HCT116 (cell line): ENCODE measurements around the gene HUNK. TPM values are rescaled to one million over a fixed set of nuclear protein-coding genes. Genes with fewer than 3 reads are reported as not detected.

Source experiments
- ATAC-seq: fragments of 200-7000 bp; cut with Tn5 transposase; 2 replicates; pipeline ENCODE4 v1.9.1; 2020; ENCODE audit warnings: mild to moderate bottlenecking, moderate library complexity
- BruUV-seq: library from RNA; stranded (reverse); fragments of 400-500 nt; replicated peaks from 2 replicates; lab custom pipeline; 2021; lab: Mats Ljungman, UMichigan
- CTCF ChIA-PET: fragments of 300-600 bp; sonication (Branson Sonifier 250); formaldehyde crosslinking; loops from one replicate; lab custom pipeline; 2021; ENCODE audit warnings: antibody characterized with exemption; lab: Charles Lee
- POLR2A ChIA-PET: fragments of 300-600, 350-600 bp; sonication (Branson Sonifier 250); formaldehyde crosslinking; loops from one replicate; lab custom pipeline; 2021; ENCODE audit warnings: antibody characterized with exemption; lab: Charles Lee
- RAD21 ChIA-PET, 2 experiments: fragments of 300-600 bp; sonication (Branson Sonifier 250); formaldehyde crosslinking; loops; one replicate each; lab custom pipeline; 2023; ENCODE audit warnings: low total read pairs in 2 of 2; ENCODE audit not compliant: uncharacterized antibody in 2 of 2, unreplicated experiment in 2 of 2, low non-redundant PET in 1 of 2; lab: Charles Lee
- DNase-seq: peaks from one replicate; pipeline ENCODE4 v3.0.0-alpha.2; 2010; ENCODE audit warnings: low read depth, low spot score
- H2AFZ ChIP-seq: fragments of 200-600 bp; shearing (Covaris generic), sonication (generic); 2 replicates; pipeline ENCODE4 v1.6.1; 2017; ENCODE audit warnings: low read depth, mixed run types, mixed read lengths, antibody characterized with exemption, low read length; ENCODE audit not compliant: poor library complexity, severe bottlenecking
- H3K27ac ChIP-seq: 2 replicates; pipeline ENCODE4 v1.5.1; 2012; ENCODE audit warnings: low read depth, low read length
- H3K27me3 ChIP-seq: fragments of 200-600 bp; sonication (generic); 2 replicates; pipeline ENCODE4 v1.6.1; 2016; ENCODE audit warnings: mixed run types, low read length, mixed read lengths; ENCODE audit not compliant: insufficient read depth
- H3K36me3 ChIP-seq, 2 experiments: fragments of 200-500 bp in 1 of 2; fragments of 200-600 bp in 1 of 2; sonication (Bioruptor generic) in 1 of 2; sonication (generic) in 1 of 2; 2 replicates each; pipeline versions ENCODE4 v1.5.1 to v1.6.1; 2014 to 2016; ENCODE audit warnings: low read length in 2 of 2, inconsistent platforms in 1 of 2, mixed read lengths in 1 of 2, mixed run types in 1 of 2; ENCODE audit not compliant: insufficient read depth in 2 of 2, control insufficient read depth in 1 of 2
- H3K4me1 ChIP-seq, 2 experiments: fragments of 200-600 bp in 1 of 2; sonication (generic) in 1 of 2; 2 replicates each; pipeline versions ENCODE4 v1.5.1 to v1.6.1; 2012 to 2017; ENCODE audit warnings: low read length in 2 of 2, inconsistent platforms in 1 of 2, mild to moderate bottlenecking in 1 of 2, mixed read lengths in 1 of 2, mixed run types in 1 of 2, moderate library complexity in 1 of 2; ENCODE audit not compliant: insufficient read depth in 2 of 2, control insufficient read depth in 1 of 2
- H3K4me2 ChIP-seq: fragments of 200-600 bp; sonication (generic); 2 replicates; pipeline ENCODE4 v1.6.1; 2017; ENCODE audit warnings: mixed run types, low read length, mixed read lengths
- H3K4me3 ChIP-seq, 2 experiments: fragments of 200-600 bp in 1 of 2; sonication (generic) in 1 of 2; replicated peaks in 1 of 2; 2 replicates each; pipeline ENCODE4 v1.5.1; 2011 to 2016; ENCODE audit warnings: low read length in 2 of 2, control low read depth in 1 of 2, low read depth in 1 of 2, mild to moderate bottlenecking in 1 of 2, mixed read lengths in 1 of 2, mixed run types in 1 of 2
- H3K79me2 ChIP-seq: fragments of 200-600 bp; sonication (generic); 2 replicates; pipeline ENCODE4 v1.6.1; 2017; ENCODE audit warnings: mild to moderate bottlenecking, mixed run types, low read length, moderate library complexity, mixed read lengths; ENCODE audit not compliant: insufficient read depth
- H3K9ac ChIP-seq: fragments of 200-600 bp; sonication (generic); 2 replicates; pipeline ENCODE4 v1.6.1; 2016; ENCODE audit warnings: low read length, mixed read lengths
- H3K9me2 ChIP-seq: fragments of 200-600 bp; sonication (generic), shearing (Covaris generic); 2 replicates; pipeline ENCODE4 v1.6.1; 2017; ENCODE audit warnings: mixed run types, mild to moderate bottlenecking, moderate library complexity; ENCODE audit not compliant: insufficient read depth
- H3K9me3 ChIP-seq, 2 experiments: fragments of 200-500 bp in 1 of 2; fragments of 200-600 bp in 1 of 2; sonication (Bioruptor generic) in 1 of 2; sonication (generic) in 1 of 2; 2 replicates each; pipeline ENCODE4 v1.6.1; 2014 to 2017; ENCODE audit warnings: low read length in 2 of 2, mixed read lengths in 2 of 2, inconsistent platforms in 1 of 2, low read depth in 1 of 2, mild to moderate bottlenecking in 1 of 2, mixed run types in 1 of 2, moderate library complexity in 1 of 2; ENCODE audit not compliant: control insufficient read depth in 1 of 2, insufficient read depth in 1 of 2
- H4K20me1 ChIP-seq: fragments of 200-600 bp; sonication (generic), shearing (Covaris generic); 2 replicates; pipeline ENCODE4 v1.6.1; 2017; ENCODE audit warnings: mixed run types, mild to moderate bottlenecking, moderate library complexity; ENCODE audit not compliant: insufficient read depth
- CEBPB ChIP-seq: IDR thresholded peaks from 2 replicates; pipeline ENCODE4 v1.6.1; 2012; ENCODE audit warnings: low read depth
- EGR1 ChIP-seq: IDR thresholded peaks from 2 replicates; pipeline ENCODE4 v1.6.1; 2012; ENCODE audit warnings: low read depth
- EZH2phosphoT487 ChIP-seq: fragments of 200-600 bp; IDR thresholded peaks from 2 replicates; pipeline ENCODE4 v1.6.1; 2018; ENCODE audit warnings: antibody characterized with exemption, borderline replicate concordance
- SRF ChIP-seq: IDR thresholded peaks from 2 replicates; pipeline ENCODE4 v1.6.1; 2012; ENCODE audit warnings: low read depth
- TCF7L2 ChIP-seq: IDR thresholded peaks from 2 replicates; pipeline ENCODE4 v1.7.0; 2011; ENCODE audit warnings: borderline replicate concordance, inconsistent platforms; ENCODE audit not compliant: insufficient read depth, insufficient read length; ENCODE audit errors: extremely low read depth
- ZNF274 ChIP-seq: fragments of 200-500 bp; sonication (Bioruptor generic); IDR thresholded peaks from 2 replicates; pipeline ENCODE4 v1.6.1; 2014; ENCODE audit warnings: mild to moderate bottlenecking, low read depth, low read length, inconsistent platforms
- intact Hi-C: fragments of 100-400 bp; cut with micrococcal nuclease; formaldehyde crosslinking; loops from 2 replicates; pipeline ENCODE4 v1.10.0; 2022
- total RNA-seq: library from RNA; stranded (reverse); gene quantifications from one replicate; pipeline ENCODE4 v1.2.1, GENCODE V29; 2021; ENCODE audit not compliant: unreplicated experiment
- TF ChIP-seq, protein P1 (sequence below): IDR thresholded peaks from 2 replicates; pipeline ENCODE4 v1.6.1; 2011; ENCODE audit warnings: mild to moderate bottlenecking, low read length, moderate library complexity; ENCODE audit not compliant: insufficient replicate concordance; ENCODE audit errors: extremely low read depth
- TF ChIP-seq, protein P2 (sequence below): IDR thresholded peaks from 2 replicates; pipeline ENCODE4 v1.6.1; 2012
- TF ChIP-seq, protein P3 (sequence below), 3 experiments: fragments of 200-600 bp in 1 of 3; sonication (generic) in 1 of 3; IDR thresholded peaks in 2 of 3; conservative IDR thresholded peaks in 1 of 3; 2 replicates each; pipeline ENCODE4 v1.5.1; 2012 to 2017; ENCODE audit warnings: low read depth in 2 of 3, low read length in 2 of 3, antibody characterized with exemption in 1 of 3, borderline replicate concordance in 1 of 3, control low read depth in 1 of 3, mild to moderate bottlenecking in 1 of 3, mixed read lengths in 1 of 3, mixed run types in 1 of 3, moderate library complexity in 1 of 3; ENCODE audit not compliant: insufficient read depth in 1 of 3
- TF ChIP-seq, protein P4 (sequence below): IDR thresholded peaks from 2 replicates; pipeline ENCODE4 v1.6.1; 2012; ENCODE audit warnings: low read depth

Gene HUNK
- total RNA-seq, 1 experiment from 2014 or later = not detected

DNA sequence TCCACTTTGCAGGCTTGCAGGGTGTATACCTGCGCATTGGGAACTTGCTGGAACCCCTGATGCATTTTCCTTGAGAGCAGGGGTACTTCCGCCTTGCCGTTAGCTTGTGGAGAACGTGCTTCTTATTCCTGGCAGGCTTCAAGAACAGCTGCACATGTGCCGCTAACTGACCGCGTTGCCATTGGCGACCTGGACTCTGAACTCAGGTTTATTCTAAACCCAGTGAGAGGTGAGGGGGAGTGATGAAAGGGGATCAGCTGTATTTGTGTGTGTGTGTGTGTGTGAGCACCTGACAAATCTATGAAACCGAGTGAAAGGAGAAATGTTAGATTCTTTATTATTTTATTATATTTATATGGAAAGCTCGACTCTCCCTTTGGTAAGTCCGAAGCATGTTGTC, 128.6 kb downstream of the HUNK start:
- Histone ChIP-seq H3K9ac (no peak overlapping the region), H2AFZ (no peak overlapping the region), H3K4me1 (no peaks in the 10 kb centered on the region), H3K27me3 (peaks cover 27% of the 10 kb centered on the region), H3K4me2 (no peak overlapping the region), H3K36me3 (no peaks in the 10 kb centered on the region), H3K9me3 (peaks cover 0 to 3% of the 10 kb centered on the region in 2 experiments; a peak in 1 of 4 replicates), H4K20me1 (no peaks in the 10 kb centered on the region), H3K27ac (no peak overlapping the region), H3K4me3 (no peak overlapping the region), H3K79me2 (no peaks in the 10 kb centered on the region), H3K9me2 (no peaks in the 10 kb centered on the region)
- no peak for ATAC-seq
- BruUV-seq = no TSS peak
- intact Hi-C loops = no loop called here
- TF ChIP-seq, protein P1, sequence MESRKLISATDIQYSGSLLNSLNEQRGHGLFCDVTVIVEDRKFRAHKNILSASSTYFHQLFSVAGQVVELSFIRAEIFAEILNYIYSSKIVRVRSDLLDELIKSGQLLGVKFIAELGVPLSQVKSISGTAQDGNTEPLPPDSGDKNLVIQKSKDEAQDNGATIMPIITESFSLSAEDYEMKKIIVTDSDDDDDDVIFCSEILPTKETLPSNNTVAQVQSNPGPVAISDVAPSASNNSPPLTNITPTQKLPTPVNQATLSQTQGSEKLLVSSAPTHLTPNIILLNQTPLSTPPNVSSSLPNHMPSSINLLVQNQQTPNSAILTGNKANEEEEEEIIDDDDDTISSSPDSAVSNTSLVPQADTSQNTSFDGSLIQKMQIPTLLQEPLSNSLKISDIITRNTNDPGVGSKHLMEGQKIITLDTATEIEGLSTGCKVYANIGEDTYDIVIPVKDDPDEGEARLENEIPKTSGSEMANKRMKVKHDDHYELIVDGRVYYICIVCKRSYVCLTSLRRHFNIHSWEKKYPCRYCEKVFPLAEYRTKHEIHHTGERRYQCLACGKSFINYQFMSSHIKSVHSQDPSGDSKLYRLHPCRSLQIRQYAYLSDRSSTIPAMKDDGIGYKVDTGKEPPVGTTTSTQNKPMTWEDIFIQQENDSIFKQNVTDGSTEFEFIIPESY = no peak
- no peak for TF ChIP-seq EGR1
- TF ChIP-seq, protein P2, sequence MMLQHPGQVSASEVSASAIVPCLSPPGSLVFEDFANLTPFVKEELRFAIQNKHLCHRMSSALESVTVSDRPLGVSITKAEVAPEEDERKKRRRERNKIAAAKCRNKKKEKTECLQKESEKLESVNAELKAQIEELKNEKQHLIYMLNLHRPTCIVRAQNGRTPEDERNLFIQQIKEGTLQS = no peak
- POLR2A ChIA-PET = no interaction called here
- CTCF ChIA-PET = no interaction called here
- RAD21 ChIA-PET = no interaction called here
- DNase-seq = no peak

DNA sequence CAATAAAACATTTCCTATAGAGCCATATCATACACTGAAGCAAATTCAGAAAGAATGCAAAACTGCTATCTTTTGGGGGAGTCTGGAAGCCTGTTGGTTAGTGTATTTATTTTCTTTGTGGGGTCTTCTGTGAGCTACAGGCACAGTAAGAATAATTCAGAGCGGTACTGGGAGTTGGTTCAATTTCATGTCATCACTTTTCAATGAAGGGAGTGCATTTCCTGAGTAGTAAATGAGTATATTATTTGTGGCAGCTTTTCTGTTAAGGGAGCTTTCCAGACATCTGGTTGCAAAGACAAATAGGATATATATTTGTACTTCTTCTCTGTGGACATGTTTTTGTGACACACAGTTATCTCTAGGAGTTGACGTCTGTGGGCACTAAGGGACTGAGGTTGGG, 130.6 kb downstream of the HUNK start:
- ChIA-PET CTCF (no interaction called here), POLR2A (no interaction called here), RAD21 (no interaction called here)
- Histone ChIP-seq H3K79me2 (no peaks in the 10 kb centered on the region), H3K9ac (no peak overlapping the region), H3K27ac (no peak overlapping the region), H3K4me3 (no peak overlapping the region), H2AFZ (no peak overlapping the region), H3K36me3 (no peaks in the 10 kb centered on the region), H3K9me3 (peaks cover 0 to 3% of the 10 kb centered on the region in 2 experiments; a peak in 1 of 4 replicates), H3K27me3 (peaks cover 22% of the 10 kb centered on the region), H3K4me2 (no peak overlapping the region), H3K9me2 (no peaks in the 10 kb centered on the region), H3K4me1 (no peaks in the 10 kb centered on the region; a peak in 1 of 4 replicates), H4K20me1 (no peaks in the 10 kb centered on the region)
- ATAC-seq (no peak), DNase-seq (no peak)
- no TSS peak for BruUV-seq
- intact Hi-C loops = no loop called here
- TF ChIP-seq SRF (no peak), TCF7L2 (no peak), ZNF274 (no peak), EZH2phosphoT487 (no peak), CEBPB (no peak)
- TF ChIP-seq, protein P3, sequence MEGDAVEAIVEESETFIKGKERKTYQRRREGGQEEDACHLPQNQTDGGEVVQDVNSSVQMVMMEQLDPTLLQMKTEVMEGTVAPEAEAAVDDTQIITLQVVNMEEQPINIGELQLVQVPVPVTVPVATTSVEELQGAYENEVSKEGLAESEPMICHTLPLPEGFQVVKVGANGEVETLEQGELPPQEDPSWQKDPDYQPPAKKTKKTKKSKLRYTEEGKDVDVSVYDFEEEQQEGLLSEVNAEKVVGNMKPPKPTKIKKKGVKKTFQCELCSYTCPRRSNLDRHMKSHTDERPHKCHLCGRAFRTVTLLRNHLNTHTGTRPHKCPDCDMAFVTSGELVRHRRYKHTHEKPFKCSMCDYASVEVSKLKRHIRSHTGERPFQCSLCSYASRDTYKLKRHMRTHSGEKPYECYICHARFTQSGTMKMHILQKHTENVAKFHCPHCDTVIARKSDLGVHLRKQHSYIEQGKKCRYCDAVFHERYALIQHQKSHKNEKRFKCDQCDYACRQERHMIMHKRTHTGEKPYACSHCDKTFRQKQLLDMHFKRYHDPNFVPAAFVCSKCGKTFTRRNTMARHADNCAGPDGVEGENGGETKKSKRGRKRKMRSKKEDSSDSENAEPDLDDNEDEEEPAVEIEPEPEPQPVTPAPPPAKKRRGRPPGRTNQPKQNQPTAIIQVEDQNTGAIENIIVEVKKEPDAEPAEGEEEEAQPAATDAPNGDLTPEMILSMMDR (IDR thresholded peaks at IDR 0.05 in 2 of 3, conservative IDR thresholded peaks at IDR 0.05 in 1 of 3; ENCODE audit: borderline replicate concordance in 1 of 3, insufficient read depth in 1 of 3, low read depth in 2 of 3, low read length in 2 of 3) = no peak
- TF ChIP-seq, protein P2 = no peak
- TF ChIP-seq, protein P4, sequence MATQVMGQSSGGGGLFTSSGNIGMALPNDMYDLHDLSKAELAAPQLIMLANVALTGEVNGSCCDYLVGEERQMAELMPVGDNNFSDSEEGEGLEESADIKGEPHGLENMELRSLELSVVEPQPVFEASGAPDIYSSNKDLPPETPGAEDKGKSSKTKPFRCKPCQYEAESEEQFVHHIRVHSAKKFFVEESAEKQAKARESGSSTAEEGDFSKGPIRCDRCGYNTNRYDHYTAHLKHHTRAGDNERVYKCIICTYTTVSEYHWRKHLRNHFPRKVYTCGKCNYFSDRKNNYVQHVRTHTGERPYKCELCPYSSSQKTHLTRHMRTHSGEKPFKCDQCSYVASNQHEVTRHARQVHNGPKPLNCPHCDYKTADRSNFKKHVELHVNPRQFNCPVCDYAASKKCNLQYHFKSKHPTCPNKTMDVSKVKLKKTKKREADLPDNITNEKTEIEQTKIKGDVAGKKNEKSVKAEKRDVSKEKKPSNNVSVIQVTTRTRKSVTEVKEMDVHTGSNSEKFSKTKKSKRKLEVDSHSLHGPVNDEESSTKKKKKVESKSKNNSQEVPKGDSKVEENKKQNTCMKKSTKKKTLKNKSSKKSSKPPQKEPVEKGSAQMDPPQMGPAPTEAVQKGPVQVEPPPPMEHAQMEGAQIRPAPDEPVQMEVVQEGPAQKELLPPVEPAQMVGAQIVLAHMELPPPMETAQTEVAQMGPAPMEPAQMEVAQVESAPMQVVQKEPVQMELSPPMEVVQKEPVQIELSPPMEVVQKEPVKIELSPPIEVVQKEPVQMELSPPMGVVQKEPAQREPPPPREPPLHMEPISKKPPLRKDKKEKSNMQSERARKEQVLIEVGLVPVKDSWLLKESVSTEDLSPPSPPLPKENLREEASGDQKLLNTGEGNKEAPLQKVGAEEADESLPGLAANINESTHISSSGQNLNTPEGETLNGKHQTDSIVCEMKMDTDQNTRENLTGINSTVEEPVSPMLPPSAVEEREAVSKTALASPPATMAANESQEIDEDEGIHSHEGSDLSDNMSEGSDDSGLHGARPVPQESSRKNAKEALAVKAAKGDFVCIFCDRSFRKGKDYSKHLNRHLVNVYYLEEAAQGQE = no peak
